T-helper 2 cell treated with Interferon-gamma antibody and Interleukin-4, amounts not matched to agents 100 ng/mL and 5 ng/mL, for 36 hours (primary cell): Measurements from ENCODE around the gene ADGRG7. TPM values are rescaled to one million over a fixed set of nuclear protein-coding genes. Genes with fewer than 3 reads are reported as not detected.
"Not testable (repeated sequence)": the region's sequence is repeated elsewhere in the genome, so short reads cannot be mapped to it uniquely, and the experiment has no call there.

Experiments
- intact Hi-C: fragments of 100-400 bp; cut with micrococcal nuclease; formaldehyde crosslinking; loops from one replicate; pipeline ENCODE4 v1.15.1; 2023
- total RNA-seq: library from RNA; stranded (reverse); gene quantifications from 2 replicates; pipeline ENCODE4 v1.2.3, GENCODE V29; 2022

The ADGRG7 gene
- total RNA-seq, 1 donor from 2014 or later = not detected

GRCh38 chr3:100641471-100642032 lies 32.2 kb downstream of the ADGRG7 start:
- intact Hi-C loops = no loop called here

DNA sequence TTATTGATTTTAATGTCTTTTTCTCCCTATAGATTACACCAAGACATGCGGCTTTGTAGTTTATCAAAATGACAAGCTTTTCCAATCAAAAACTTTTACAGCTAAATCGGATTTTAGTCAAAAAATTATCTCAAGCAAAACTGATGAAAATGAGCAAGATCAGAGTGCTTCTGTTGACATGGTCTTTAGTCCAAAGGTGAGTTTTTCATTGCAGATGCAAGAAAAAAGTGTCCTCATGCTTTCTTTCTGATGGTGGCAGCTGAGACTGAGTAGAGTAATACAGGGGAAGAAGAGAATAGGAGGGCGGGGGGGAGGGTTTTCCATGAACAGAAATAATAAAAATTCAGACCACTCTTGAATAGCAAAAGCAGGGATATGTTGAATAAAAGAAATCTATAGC lies 36.5 kb downstream of the ADGRG7 start:
- intact Hi-C loops = no loop called here

DNA sequence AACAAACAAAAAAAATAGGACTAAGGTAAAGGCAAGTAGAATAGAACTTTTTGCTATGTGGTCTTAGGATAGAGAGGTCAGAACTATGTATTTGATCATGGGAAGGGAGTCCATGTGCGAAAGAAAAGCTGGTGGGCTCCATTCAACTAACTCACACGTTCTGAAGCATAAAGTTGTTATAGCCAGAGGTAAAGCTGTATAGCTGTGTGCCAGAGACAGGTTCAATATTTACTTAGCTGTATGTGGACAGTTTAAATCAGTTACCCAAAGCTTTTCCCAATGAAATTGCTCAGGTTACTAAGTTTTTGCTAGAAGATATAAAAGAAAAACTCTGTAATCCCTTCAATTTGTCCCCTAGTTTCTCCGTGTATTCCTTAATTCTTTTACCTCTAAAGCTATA lies 37.8 kb downstream of the ADGRG7 start:
- intact Hi-C loops = no loop called here

- intact Hi-C loops = no loop called here
These were observed 38.3 kb downstream of the ADGRG7 start for GRCh38 chr3:100647657-100648056.

- intact Hi-C loops = loop anchor here (1.0 to 10.0 kb wide), 4 partner anchors 14 to 144 kb away; partner anchors contain the start of gene ADGRG7
These were observed 41.5 kb downstream of the ADGRG7 start for GRCh38 chr3:100650651-100651619.

- intact Hi-C loops = loop anchor here (10.0 kb wide), 2 partner anchors 49 to 141 kb away; partner anchors contain the start of gene ADGRG7
These were observed 44.3 kb downstream of the ADGRG7 start for GRCh38 chr3:100653604-100654294.

DNA sequence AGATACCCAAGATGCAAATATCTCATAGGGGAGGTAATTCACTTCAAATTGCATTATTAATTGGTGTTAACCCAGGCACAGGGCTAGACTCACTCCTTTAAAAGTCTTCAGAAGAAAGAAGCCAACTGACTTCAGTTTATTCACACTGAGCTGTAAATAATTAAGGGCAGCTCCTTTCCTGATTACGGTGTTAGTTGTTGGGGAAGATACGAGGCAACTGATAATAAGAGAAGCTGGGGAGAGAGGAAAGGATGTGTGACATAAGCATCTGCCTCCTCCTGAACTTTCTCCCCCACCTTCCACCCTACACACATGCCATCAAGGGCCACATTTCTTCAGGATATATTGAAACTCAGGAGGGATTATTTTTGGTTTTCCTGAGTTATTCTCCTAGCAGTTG lies 47.5 kb downstream of the ADGRG7 start:
- intact Hi-C loops = loop anchor here (10.0 kb wide), 2 partner anchors 52 to 138 kb away; partner anchors contain the start of gene ADGRG7

GRCh38 chr3:100661294-100661693 lies 51.9 kb downstream of the ADGRG7 start:
- intact Hi-C loops = loop anchor here (10.0 kb wide), 1 partner anchor 256 kb away; the partner anchor contains the start of genes LNP1 and TOMM70

GRCh38 chr3:100662113-100662823 lies 52.9 kb downstream of the ADGRG7 start:
- intact Hi-C loops = loop anchor here (10.0 kb wide), 1 partner anchor 257 kb away; the partner anchor contains the start of genes LNP1 and TOMM70

- intact Hi-C loops = loop anchor here (1.0 to 10.0 kb wide), 3 partner anchors 14 to 260 kb away; partner anchors contain the start of genes LNP1 and TOMM70
These were observed 55.8 kb downstream of the ADGRG7 start for GRCh38 chr3:100665230-100665629.

GRCh38 chr3:100666699-100667098 lies 57.3 kb downstream of the ADGRG7 start:
- intact Hi-C loops = loop anchor here (10.0 kb wide), 1 partner anchor 262 kb away; the partner anchor contains the start of genes LNP1 and TOMM70

- intact Hi-C loops = loop anchor here (10.0 kb wide), 1 partner anchor 263 kb away; the partner anchor contains the start of genes LNP1 and TOMM70
These were observed 57.9 kb downstream of the ADGRG7 start for GRCh38 chr3:100667316-100667715.

GRCh38 chr3:100670995-100671394 lies 61.6 kb downstream of the ADGRG7 start:
- intact Hi-C loops = not testable (repeated sequence)

DNA sequence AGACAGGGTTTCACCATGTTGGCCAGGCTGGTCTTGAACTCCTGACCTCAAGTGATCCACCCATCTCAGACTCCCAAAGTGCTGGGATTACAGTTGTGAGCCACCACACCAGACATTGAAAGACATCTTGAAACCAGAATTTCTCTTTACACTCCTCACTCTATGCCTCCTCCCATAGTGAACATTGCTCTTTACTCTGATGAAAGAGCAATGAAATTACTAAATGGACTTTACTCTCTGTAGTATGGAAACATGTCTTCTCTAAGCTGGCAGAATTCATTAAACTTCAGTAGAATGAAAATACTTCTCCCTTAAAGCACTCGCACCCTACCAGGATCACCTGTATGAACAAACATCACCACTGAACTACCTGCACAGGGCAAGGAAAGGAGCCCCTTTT lies 72.1 kb downstream of the ADGRG7 start:
- intact Hi-C loops = no loop called here

DNA sequence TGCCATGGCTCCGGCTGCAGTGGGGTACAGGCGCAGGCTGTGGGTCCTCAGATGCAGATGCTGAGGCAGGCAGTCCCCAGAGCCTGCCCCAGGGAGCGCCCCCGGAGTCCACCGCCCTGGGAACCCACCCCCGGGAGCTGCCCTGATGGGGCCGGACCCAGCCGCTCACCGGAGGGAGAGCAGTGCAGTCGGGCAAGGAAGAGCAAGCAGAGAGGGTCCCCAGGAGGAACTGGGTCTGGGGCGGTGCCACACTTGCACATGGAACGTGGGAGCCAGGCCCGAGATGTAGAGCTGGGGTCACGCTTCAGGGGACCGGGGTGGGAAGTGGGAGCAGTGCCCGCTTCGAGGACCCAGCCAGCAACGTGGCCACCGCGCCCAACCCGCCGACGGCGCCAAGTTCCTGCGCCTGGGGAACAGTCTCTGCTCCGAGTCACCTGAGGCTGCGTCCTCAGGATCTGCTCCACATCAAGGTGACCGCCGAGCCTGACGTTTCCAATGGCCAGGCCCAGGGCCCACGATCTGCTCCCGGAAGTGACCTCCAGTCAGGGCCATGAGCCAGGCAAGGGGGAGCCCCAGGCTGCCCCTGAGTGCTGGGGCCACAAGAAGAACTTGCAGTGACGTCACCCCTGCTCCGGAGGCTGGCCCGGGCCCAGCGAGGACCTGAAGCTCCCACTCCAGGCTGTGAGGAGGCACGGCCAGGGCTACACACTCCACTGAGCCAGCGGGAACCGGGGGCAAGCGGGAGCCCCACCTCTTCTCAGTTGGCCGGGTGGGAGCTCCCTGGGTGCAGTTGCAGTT lies 72.9 kb downstream of the ADGRG7 start:
- intact Hi-C loops = no loop called here

GRCh38 chr3:100682854-100683760 lies 73.7 kb downstream of the ADGRG7 start:
- intact Hi-C loops = no loop called here

DNA sequence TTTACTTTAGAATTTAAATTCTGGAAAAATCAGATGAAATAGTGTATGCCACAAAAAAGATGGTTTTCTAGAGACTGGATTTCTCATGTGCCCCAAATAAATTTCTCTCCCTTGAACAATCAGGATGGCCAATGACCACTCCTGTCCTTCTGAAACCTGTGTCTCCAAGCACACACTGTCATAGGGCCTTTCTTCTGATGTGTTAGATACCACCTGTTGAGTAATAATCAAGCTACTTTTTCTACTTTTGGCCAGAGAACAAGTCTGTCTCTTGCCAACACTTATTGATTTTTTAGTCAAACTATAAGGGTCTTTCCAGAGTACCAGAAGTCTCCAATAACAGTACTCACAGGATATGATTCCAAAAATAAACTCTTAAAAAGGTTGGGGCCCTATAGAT lies 83.8 kb downstream of the ADGRG7 start:
- intact Hi-C loops = no loop called here

- intact Hi-C loops = no loop called here
These were observed 86.3 kb downstream of the ADGRG7 start for GRCh38 chr3:100695696-100696095.

DNA sequence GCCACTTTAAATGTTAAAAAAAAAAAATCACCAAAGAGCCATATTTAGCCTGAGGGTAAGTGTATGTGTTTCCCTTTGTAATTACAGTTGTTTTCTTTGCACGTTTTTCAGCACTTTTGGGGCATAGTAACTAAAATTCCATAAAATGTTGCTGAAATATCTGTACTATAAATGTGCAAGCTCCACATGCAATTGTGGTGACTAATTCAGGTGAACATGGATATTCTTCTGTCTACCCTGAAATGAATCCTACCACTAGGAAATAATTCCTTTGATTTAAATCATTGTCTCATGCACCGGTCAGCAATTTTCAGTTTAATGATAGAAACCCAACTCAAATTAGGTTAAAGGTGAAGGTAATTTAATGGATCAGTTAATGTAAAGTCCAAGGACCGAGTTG lies 86.8 kb downstream of the ADGRG7 start:
- intact Hi-C loops = no loop called here
